ENCODE measurements around the gene THSD4.
A peak's percentile ranks its signal among the peaks of the same experiment; 100 is the strongest.

- TF ChIP-seq RAD21 (conservative IDR thresholded peaks at IDR 0.05 in 1 of 2, IDR thresholded peaks at IDR 0.05 in 1 of 2) (peak; percentile 80 to 81), SMC3 (IDR thresholded peaks at IDR 0.05) (peak; percentile 88), POLR2A (IDR thresholded peaks at IDR 0.05; ENCODE audit: low read length) (no peak), CTCF (IDR thresholded peaks at IDR 0.05) (peak; percentile 91), KDM5A (IDR thresholded peaks at IDR 0.05) (no peak), EP300 (IDR thresholded peaks at IDR 0.05) (no peak), CBX2 (IDR thresholded peaks at IDR 0.05; ENCODE audit: borderline replicate concordance, low read depth) (no peak)
- TF ChIP-seq, protein P1, sequence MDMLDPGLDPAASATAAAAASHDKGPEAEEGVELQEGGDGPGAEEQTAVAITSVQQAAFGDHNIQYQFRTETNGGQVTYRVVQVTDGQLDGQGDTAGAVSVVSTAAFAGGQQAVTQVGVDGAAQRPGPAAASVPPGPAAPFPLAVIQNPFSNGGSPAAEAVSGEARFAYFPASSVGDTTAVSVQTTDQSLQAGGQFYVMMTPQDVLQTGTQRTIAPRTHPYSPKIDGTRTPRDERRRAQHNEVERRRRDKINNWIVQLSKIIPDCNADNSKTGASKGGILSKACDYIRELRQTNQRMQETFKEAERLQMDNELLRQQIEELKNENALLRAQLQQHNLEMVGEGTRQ (IDR thresholded peaks at IDR 0.05) = no peak
Measured at GRCh38 chr15:71730277-71731144, 615.2 kb downstream of the THSD4 start.

All from A549 (cell line).